22Rv1 (cell line): Measurements from ENCODE around the gene TATDN2.

Experiments
- ZFX ChIP-seq: fragments of 450-650 bp; IDR thresholded peaks from 2 replicates; pipeline ENCODE4 v1.6.1; 2017; ENCODE audit warnings: antibody characterized with exemption, borderline replicate concordance
- TF ChIP-seq, protein P1 (sequence below): fragments of 450-650 bp; IDR thresholded peaks from 2 replicates; pipeline ENCODE4 v1.5.1; 2017; ENCODE audit warnings: mild to moderate bottlenecking

GRCh38 chr3:10262027-10262426 is 13.8 kb downstream of the TATDN2 start:
- TF ChIP-seq, protein P1, sequence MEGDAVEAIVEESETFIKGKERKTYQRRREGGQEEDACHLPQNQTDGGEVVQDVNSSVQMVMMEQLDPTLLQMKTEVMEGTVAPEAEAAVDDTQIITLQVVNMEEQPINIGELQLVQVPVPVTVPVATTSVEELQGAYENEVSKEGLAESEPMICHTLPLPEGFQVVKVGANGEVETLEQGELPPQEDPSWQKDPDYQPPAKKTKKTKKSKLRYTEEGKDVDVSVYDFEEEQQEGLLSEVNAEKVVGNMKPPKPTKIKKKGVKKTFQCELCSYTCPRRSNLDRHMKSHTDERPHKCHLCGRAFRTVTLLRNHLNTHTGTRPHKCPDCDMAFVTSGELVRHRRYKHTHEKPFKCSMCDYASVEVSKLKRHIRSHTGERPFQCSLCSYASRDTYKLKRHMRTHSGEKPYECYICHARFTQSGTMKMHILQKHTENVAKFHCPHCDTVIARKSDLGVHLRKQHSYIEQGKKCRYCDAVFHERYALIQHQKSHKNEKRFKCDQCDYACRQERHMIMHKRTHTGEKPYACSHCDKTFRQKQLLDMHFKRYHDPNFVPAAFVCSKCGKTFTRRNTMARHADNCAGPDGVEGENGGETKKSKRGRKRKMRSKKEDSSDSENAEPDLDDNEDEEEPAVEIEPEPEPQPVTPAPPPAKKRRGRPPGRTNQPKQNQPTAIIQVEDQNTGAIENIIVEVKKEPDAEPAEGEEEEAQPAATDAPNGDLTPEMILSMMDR, result no peak
- TF ChIP-seq ZFX, result no peak
